HG03469 (cell line): Measurements from ENCODE around the gene NTRK2.

Experiments
- ATAC-seq: cut with Tn5 transposase; IDR thresholded peaks from one replicate; pipeline ENCODE4 v1.9.1; 2021; ENCODE audit warnings: mild to moderate bottlenecking, moderate library complexity, moderate number of reproducible peaks; ENCODE audit not compliant: unreplicated experiment

The NTRK2 gene

GRCh38 chr9:84955971-84956370 lies 286.4 kb downstream of the NTRK2 start:
- ATAC-seq = no peak

DNA sequence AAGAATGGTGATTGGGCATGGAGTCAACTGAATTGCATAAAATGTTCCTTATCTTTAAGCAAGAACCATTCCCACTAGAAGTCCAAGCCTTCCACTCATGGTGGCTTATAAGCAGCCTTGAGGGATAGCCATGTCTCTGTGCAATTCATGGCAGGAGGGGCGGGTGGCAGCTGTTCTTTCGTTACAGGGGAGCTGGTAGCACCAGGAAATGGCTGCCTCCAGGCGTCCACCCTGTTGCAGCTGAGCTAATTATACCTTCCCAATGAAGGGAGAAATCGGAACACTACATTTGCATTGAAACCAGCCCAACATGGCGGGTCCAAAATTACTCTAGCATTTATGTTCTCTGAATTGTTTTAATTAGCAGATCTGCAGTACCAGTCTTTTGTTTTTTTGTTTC lies 289.8 kb downstream of the NTRK2 start:
- ATAC-seq = no peak

DNA sequence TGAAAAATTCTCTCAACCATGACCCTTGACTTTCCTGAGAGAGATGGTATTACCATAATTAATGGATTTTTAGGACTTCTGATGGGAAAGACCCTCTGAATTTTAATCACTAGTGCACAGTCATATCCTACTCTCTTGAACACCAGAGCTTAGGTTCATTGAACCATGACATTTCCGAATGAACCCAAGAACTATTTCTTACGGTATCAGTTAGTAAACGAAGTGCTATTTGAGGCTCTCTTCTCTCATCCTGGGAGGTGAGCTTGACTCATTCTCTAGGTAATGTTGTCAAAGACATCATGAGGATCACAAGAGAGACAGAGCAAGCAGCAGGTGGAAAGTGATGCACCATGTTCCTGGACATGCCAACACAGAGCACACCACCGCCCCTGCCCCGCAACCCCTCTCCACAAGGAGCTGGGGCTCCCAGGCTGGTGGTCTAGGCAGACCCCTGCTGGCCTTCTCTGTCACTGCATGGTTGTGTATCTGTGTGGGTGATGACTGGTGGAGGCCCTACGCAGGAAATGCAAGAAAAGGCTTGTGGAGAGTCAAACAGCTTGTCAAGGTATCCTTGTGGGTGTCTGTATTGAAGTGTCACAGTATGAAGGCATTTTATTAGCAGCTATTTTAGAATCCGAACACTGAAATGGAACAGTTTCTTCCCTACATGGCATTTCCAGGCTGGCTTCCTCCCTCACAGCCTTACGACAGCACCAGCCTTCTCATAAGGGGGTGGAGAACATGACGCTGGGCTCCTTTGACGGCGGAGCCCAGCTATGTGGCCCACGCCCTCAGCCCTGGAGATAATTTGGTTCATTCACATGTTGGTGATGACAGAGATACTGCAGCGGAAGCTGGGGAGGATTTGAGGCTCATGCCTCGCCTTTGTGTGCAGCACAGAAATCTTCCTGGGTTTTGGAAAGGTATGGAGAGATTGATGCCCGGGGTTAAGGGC lies 297.6 kb downstream of the NTRK2 start:
- ATAC-seq = no peak

DNA sequence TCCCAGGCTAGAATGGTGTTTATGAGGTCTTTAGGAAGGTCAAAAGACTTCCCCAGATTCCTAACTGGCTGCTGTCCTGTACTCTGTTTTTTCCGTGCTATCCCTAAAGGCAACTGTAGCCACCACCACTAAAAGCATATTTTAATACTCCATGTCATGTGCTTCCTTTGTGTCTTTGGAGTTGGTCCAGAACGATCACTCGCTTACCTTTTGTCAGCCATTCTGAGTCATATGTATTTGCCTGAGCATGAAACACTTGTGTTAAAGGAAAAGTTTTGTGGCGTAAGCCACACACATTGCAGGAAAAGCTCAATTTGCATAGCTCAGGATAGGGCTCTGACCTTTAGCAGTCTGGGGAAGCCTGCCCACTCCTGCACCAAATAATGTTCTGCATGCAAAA lies 299.6 kb downstream of the NTRK2 start:
- no peak for ATAC-seq

GRCh38 chr9:84969736-84970135 lies 300.2 kb downstream of the NTRK2 start:
- ATAC-seq = no peak

- ATAC-seq = no peak
These were observed 300.9 kb downstream of the NTRK2 start for GRCh38 chr9:84970432-84970831.

GRCh38 chr9:84971571-84971970 lies 302.0 kb downstream of the NTRK2 start:
- ATAC-seq = no peak

- ATAC-seq = no peak
These were observed 304.7 kb downstream of the NTRK2 start for GRCh38 chr9:84974258-84974657.

DNA sequence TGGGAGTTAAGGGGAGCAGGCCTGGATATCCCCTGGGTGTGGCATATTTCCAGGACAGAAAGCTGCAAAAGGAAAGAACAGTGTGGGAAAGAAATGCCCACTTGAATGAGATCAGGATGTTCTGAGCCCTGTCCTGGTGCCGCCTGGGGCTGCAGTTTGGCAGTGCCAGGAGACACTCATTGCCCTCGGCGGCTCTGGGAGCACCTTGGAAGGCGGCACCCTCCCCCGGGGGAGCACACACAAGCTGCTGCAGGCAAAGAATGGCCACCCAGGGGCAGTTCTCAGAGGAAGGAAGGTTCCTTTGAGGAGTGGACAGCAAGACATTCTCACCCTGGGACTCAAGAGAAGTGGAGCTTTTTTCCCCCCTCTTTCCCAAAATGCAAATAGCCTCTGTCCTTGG lies 305.3 kb downstream of the NTRK2 start:
- no peak for ATAC-seq

DNA sequence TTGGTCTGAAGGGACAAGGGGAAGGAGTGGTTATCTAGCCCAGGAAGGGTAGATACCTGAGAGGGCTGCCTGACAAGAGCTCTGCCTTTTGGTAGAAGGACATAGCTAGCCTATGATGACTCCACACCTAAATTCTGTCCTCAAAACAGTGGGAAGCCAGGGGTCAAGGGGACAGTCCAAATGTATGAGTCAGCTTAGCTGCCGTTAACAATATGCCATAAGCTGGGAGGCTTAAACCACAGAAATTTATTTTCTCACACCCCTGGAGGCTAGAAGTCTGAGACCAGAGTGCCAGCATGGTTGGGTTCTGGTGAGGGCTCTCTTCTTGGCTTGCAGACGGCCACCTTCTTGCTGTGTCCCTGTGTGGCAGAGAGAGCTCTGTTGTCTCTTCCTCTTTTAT lies 306.4 kb downstream of the NTRK2 start:
- no peak for ATAC-seq

- no peak for ATAC-seq
These were observed 309.1 kb downstream of the NTRK2 start for GRCh38 chr9:84978661-84979060.

DNA sequence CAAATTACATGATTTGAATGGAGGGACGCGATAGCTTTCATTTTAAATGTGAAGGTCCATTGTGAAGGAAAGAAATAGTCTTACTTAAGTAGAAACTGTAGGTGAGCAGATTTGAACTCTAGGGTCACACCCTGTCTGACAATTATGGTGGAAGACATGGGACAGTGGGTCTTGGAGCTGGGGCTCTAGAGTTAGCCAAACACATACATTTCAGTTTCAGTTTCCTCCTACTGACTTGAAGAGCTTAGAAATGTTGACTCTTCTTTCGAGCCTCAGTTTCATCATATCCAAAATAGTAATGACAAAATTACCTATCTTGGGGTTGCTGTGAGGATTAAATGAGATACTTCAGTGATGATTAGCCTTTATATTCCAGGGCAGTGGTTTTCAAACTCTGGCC lies 314.2 kb downstream of the NTRK2 start:
- ATAC-seq = no peak

DNA sequence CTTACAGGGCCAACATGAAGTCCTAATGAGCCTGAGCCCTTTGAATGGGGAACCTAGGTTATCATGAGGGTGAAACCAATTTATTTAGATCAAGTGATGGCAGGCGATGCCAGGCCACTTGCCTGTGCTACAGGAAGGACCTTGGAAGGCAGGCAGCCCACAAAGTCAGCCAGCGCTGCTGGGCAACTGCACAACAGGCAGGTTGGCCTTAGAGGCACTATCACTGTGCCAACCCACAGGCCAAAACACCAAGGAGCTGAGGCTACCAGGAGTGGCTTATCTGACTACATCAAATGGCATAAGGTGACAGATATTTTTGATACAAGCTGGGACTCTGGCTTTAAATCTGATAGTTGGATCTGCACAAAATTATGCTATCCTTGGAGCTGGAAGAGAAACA lies 319.1 kb downstream of the NTRK2 start:
- no peak for ATAC-seq

GRCh38 chr9:84990416-84990815 lies 320.9 kb downstream of the NTRK2 start:
- ATAC-seq = no peak

DNA sequence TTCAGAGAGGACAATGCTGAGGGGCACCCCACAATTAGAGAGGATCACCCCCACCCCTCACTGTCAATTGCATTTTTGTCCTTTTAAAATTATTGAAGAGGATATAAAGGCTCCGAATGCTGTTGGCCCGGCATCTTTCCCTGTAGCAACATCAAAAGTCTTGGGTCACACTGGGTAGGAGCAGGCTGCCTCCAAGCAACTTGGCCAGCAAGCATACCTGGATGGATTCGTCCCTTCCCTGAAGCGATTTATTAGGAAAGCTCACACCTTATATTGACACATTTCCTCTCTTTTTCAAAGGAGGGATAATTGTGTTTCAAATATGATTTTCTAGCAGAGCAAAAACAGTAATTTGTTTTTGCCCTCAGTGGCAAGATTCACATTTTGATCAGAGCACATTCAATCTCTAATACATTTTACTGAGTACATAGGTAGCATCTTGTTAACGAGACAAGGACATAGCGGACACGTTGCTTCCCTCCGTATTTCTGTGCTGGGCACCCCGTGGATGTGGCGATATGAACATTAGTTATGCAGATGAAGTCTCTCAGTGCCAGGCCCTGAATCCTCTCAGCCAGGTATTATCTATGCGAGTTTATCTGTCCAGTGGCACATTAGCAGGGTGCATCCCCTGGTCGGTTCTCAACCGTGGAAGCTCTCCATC lies 321.5 kb downstream of the NTRK2 start:
- no peak for ATAC-seq

DNA sequence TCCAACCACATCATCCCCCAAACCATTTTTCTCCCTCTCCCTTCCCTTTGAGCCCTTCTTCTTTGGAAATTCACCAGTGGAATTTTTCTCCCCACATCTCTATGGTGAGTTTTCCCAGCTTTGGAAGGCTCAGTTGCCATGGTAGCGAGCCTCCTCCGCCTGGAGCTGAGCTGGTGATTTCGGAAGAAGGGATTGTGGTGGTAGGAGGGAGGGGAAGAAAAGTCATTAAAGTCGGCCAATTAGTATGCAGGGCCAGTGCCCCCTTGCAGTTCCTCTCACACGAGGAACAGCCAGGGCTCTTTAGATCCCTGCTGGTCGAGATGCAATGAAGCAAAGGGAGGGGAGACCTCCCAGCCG lies 322.0 kb downstream of the NTRK2 start:
- no peak for ATAC-seq

DNA sequence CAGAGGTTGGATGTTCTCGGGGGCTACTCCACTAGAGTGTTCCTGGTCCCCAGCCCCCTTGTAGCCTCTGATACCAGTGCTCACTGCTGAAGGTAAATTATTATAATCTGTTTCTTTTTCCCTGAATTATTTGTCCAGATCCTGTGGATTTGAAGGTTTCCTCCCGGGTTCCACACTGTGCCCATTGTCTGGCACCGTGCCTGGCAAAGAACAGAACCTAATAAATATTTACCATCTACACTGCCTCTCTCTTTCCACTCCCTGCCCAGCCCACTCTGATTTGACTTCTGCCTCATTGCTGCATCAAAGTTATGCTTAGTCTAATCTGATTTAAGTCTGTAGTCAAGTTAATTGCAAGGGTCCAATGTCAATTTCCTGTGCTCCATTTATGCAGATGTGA lies 322.9 kb downstream of the NTRK2 start:
- ATAC-seq = no peak

- no peak for ATAC-seq
These were observed 323.6 kb downstream of the NTRK2 start for GRCh38 chr9:84993105-84993504.

DNA sequence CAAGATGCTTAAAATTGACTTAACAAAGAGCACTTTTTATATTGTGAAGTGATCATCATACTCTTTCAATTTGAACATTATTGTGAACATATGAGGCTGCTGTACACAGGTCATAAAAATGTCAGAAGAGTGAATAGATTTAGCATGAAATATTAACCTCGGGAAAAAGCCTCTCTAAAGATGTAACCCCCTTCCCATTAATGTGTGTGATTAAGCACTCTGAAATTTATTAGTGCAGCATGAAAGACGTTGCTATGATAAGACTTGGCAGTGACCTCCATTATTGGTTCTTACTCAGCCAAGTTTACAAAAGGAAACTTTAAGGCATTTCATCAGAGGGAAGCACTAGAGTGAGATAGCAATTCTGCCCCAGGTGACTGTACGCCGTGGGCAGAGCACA lies 326.5 kb downstream of the NTRK2 start:
- ATAC-seq = no peak

DNA sequence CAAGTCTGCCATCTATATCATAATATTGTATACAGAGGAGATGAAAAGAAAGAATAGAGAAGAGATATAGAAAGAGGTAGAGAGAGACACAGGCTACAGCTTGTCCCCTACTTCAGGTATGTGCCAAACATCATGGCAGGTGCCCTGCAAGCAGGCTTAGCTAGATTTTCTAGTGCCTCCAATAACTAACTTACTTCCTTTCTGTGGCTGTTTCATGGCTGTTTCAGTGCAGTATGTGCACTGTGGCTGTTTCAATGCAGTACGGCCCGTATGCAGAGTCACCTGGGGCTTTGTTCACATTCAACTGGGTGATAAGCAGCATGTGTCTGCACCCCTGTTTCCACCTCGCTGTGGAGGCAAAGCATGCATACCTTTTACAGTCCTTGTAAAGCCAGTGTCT lies 327.2 kb downstream of the NTRK2 start:
- ATAC-seq = no peak

DNA sequence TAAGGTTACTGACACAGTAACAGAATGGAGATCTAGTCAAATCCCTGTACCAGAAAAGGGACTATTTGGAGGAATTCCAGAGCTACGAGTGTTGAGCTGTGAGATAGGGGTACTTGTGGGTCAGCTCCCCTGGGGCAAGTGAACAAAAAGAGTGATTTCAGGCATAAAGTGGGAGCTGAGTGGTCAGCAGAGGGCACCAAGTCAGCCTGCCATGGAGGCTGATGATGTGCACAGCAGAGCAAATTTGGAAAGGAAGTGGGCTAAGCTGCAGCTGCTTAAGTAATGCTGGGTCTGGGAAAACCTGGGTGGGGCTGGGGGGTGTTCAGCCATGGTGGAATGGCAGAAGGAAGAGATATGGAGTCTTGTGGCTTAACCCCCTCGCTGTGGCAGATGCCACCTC lies 327.9 kb downstream of the NTRK2 start:
- ATAC-seq = no peak

- no peak for ATAC-seq
These were observed 329.1 kb downstream of the NTRK2 start for GRCh38 chr9:84998639-84999038.
